ENCODE measurements around the gene AJM1.
"Not testable (repeated sequence)": the region's sequence is repeated elsewhere in the genome, so short reads cannot be mapped to it uniquely, and the experiment has no call there.

The AJM1 gene

GRCh38 chr9:136856541-136857141 lies 14.4 kb downstream of the AJM1 start:
- no peak for DNase-seq

GRCh38 chr9:136857166-136857565 lies 14.9 kb downstream of the AJM1 start:
- no peak for DNase-seq

GRCh38 chr9:136857581-136858412 lies 15.5 kb downstream of the AJM1 start:
- DNase-seq: no peak

GRCh38 chr9:136858452-136858843 lies 16.2 kb downstream of the AJM1 start:
- DNase-seq: no peak

GRCh38 chr9:136858844-136859757 lies 16.8 kb downstream of the AJM1 start:
- DNase-seq: no peak

GRCh38 chr9:136860529-136860928 lies 18.3 kb downstream of the AJM1 start:
- DNase-seq: no peak

- no peak for DNase-seq
Observed at GRCh38 chr9:136860933-136861873, 18.9 kb downstream of the AJM1 start.

GRCh38 chr9:136861874-136862457 lies 19.7 kb downstream of the AJM1 start:
- DNase-seq: no peak

- no peak for DNase-seq
Observed at GRCh38 chr9:136862849-136863622, 20.8 kb downstream of the AJM1 start.

GRCh38 chr9:136863623-136864273 lies 21.5 kb downstream of the AJM1 start:
- DNase-seq: no peak

GRCh38 chr9:136865041-136865767 lies 22.9 kb downstream of the AJM1 start:
- DNase-seq: no peak

- DNase-seq: no peak
Observed at GRCh38 chr9:136865768-136866103, 23.5 kb downstream of the AJM1 start.

GRCh38 chr9:136866898-136867421 lies 24.7 kb downstream of the AJM1 start:
- DNase-seq: not testable (repeated sequence)

- no peak for DNase-seq
Observed at GRCh38 chr9:136867480-136867879, 25.2 kb downstream of the AJM1 start.

GRCh38 chr9:136867917-136868316 lies 25.6 kb downstream of the AJM1 start:
- DNase-seq: no peak

GRCh38 chr9:136868644-136869043 lies 26.4 kb downstream of the AJM1 start:
- DNase-seq: no peak

- DNase-seq: not testable (repeated sequence)
Observed at GRCh38 chr9:136869611-136870010, 27.3 kb downstream of the AJM1 start.

GRCh38 chr9:136875155-136875554 lies 32.9 kb downstream of the AJM1 start:
- DNase-seq: no peak

- no peak for DNase-seq
Observed at GRCh38 chr9:136876476-136876875, 34.2 kb downstream of the AJM1 start.

GRCh38 chr9:136880651-136881050 lies 38.4 kb downstream of the AJM1 start:
- no peak for DNase-seq
